SH-SY5Y (cell line): Measurements from ENCODE around the gene DIPK1B.

ENCODE experiments used
- GATA2 ChIP-seq: IDR thresholded peaks from 2 replicates; pipeline ENCODE4 v1.6.1; 2011; ENCODE audit warnings: mild to moderate bottlenecking, low read depth, low read length
- GATA3 ChIP-seq: IDR thresholded peaks from 2 replicates; pipeline ENCODE4 v1.6.1; 2011; ENCODE audit warnings: low read depth, mild to moderate bottlenecking, low read length, moderate library complexity

- TF ChIP-seq GATA2 (no peak), GATA3 (no peak)
Observed at GRCh38 chr9:136748666-136749611, 36.6 kb downstream of the DIPK1B start.
